BJ (cell line): Measurements from ENCODE around the gene CRIM1. TPM values are rescaled to one million over a fixed set of nuclear protein-coding genes. Genes with fewer than 3 reads are reported as not detected.

Experiments used
- CTCF ChIA-PET: fragments of 350-600 bp; formaldehyde crosslinking; extraction: SDS; loops from one replicate; lab custom pipeline; 2021; ENCODE audit warnings: antibody characterized with exemption, inconsistent platforms; lab: Yijun Ruan, JAX
- POLR2A ChIA-PET: fragments of 300-600 bp; sonication (Branson Sonifier 250); formaldehyde crosslinking; extraction: SDS; loops from one replicate; lab custom pipeline; 2021; ENCODE audit warnings: antibody characterized with exemption; lab: Charles Lee
- DNase-seq: peaks from one replicate; pipeline ENCODE4 v3.0.0-alpha.2; 2011; ENCODE audit warnings: low read depth
- H3K27me3 ChIP-seq: 2 replicates; pipeline ENCODE4 v1.6.0; 2011; ENCODE audit warnings: low read length; ENCODE audit not compliant: control insufficient read depth, insufficient read depth
- H3K36me3 ChIP-seq: 2 replicates; pipeline ENCODE4 v1.5.1; 2011; ENCODE audit warnings: low read length; ENCODE audit not compliant: control insufficient read depth, insufficient read depth
- H3K4me3 ChIP-seq: 2 replicates; pipeline ENCODE4 v1.5.1; 2011; ENCODE audit warnings: low read depth, mild to moderate bottlenecking, control low read depth, low read length
- CTCF ChIP-seq: IDR thresholded peaks from 2 replicates; pipeline ENCODE4 v1.5.1; 2011; ENCODE audit warnings: low read depth, mild to moderate bottlenecking, control low read depth, inconsistent platforms, low read length, moderate library complexity; ENCODE audit not compliant: insufficient read depth
- polyA plus RNA-seq: library from polyadenylated mRNA; depleted of rRNA; stranded (reverse); fragments of >200 nt; gene quantifications from 2 replicates; pipeline ENCODE4 v1.2.3, GENCODE V29; 2011

CRIM1 gene
- polyA plus RNA-seq, 1 experiment: 729 TPM

- ChIA-PET CTCF (interaction anchor here (1.1 kb wide), 1 partner anchor 253 kb away, joined by 3 read pairs; no protein-coding TSS in a partner anchor), POLR2A (no interaction called here)
- Histone ChIP-seq H3K36me3 (peaks cover 4% of the 10 kb centered on the region), H3K4me3 (no peak overlapping the region), H3K27me3 (no peaks in the 10 kb centered on the region)
- no peak for TF ChIP-seq CTCF
- no peak for DNase-seq
These were observed 54.4 kb downstream of the CRIM1 start for GRCh38 chr2:36409935-36410334.

GRCh38 chr2:36410681-36411080 lies 55.1 kb downstream of the CRIM1 start:
- TF ChIP-seq CTCF: no peak
- DNase-seq: no peak
- POLR2A ChIA-PET: no interaction called here
- H3K36me3 ChIP-seq: peaks cover 2% of the 10 kb centered on the region; the same call in 1 of the 2 replicates
- no peaks in the 10 kb centered on the region for H3K27me3 ChIP-seq
- CTCF ChIA-PET: interaction anchor here (1.1 kb wide), 1 partner anchor 252 kb away, joined by 3 read pairs; no protein-coding TSS in a partner anchor
- H3K4me3 ChIP-seq: no peak overlapping the region

- Histone ChIP-seq H3K4me3 (no peak overlapping the region), H3K27me3 (no peaks in the 10 kb centered on the region), H3K36me3 (peaks cover 2% of the 10 kb centered on the region; the same call in 1 of the 2 replicates)
- ChIA-PET CTCF (interaction anchor here (0.6 to 0.9 kb wide), 2 partner anchors 29 to 47 kb away, joined by 3 read pairs; no protein-coding TSS in a partner anchor), POLR2A (interaction anchor here (0.6 kb wide), 3 partner anchors 10 to 44 kb away, joined by 4 to 5 read pairs (median 5); no protein-coding TSS in a partner anchor)
- DNase-seq: no peak
- TF ChIP-seq CTCF: peak; percentile 19; the same call in 1 of the 2 replicates
These were observed 56.4 kb downstream of the CRIM1 start for GRCh38 chr2:36411962-36412444.

GRCh38 chr2:36413218-36413617 lies 57.6 kb downstream of the CRIM1 start:
- CTCF ChIA-PET: interaction anchor here (1.5 kb wide), 1 partner anchor 12 kb away, joined by 3 read pairs; no protein-coding TSS in a partner anchor
- TF ChIP-seq CTCF: no peak
- Histone ChIP-seq H3K27me3 (no peaks in the 10 kb centered on the region), H3K4me3 (no peak overlapping the region), H3K36me3 (peaks cover 3% of the 10 kb centered on the region)
- peak; percentile 19 for DNase-seq
- POLR2A ChIA-PET: no interaction called here

GRCh38 chr2:36414307-36414706 lies 58.7 kb downstream of the CRIM1 start:
- H3K36me3 ChIP-seq: peaks cover 2% of the 10 kb centered on the region
- no peak overlapping the region for H3K4me3 ChIP-seq
- H3K27me3 ChIP-seq: no peaks in the 10 kb centered on the region
- ChIA-PET CTCF (interaction anchor here (0.9 to 1.5 kb wide), 2 partner anchors 13 to 22 kb away, joined by 3 read pairs; no protein-coding TSS in a partner anchor), POLR2A (no interaction called here)
- no peak for DNase-seq
- no peak for TF ChIP-seq CTCF
